ENCODE data around the gene KIAA1755.

DNA sequence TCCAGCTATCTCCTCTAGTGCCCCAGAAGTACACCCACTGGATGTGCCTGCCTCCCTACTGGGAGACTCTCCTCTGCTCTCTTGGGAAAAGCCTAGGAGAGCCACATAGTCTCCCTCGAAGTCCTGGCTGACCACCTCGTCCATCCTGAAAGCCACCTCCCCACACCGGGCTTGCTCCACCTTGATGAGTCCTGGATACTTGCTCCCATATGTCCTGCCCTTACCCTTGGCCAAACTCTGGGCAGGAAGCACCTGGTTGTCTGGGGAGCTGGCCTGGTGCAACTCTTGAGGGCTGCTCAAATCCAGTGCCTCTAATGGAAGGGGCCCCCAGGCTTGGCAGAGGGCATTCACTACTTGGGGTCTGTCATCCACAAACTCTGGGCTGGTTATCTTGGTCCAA is 19.3 kb downstream of the KIAA1755 start:
- TF ChIP-seq, protein P1, sequence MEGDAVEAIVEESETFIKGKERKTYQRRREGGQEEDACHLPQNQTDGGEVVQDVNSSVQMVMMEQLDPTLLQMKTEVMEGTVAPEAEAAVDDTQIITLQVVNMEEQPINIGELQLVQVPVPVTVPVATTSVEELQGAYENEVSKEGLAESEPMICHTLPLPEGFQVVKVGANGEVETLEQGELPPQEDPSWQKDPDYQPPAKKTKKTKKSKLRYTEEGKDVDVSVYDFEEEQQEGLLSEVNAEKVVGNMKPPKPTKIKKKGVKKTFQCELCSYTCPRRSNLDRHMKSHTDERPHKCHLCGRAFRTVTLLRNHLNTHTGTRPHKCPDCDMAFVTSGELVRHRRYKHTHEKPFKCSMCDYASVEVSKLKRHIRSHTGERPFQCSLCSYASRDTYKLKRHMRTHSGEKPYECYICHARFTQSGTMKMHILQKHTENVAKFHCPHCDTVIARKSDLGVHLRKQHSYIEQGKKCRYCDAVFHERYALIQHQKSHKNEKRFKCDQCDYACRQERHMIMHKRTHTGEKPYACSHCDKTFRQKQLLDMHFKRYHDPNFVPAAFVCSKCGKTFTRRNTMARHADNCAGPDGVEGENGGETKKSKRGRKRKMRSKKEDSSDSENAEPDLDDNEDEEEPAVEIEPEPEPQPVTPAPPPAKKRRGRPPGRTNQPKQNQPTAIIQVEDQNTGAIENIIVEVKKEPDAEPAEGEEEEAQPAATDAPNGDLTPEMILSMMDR (IDR thresholded peaks at IDR 0.05 in 2 of 3, conservative IDR thresholded peaks at IDR 0.05 in 1 of 3; ENCODE audit: insufficient read depth in 2 of 3, low read depth in 1 of 3, low read length in 3 of 3) = no peak
- TF ChIP-seq ERF (CRISPR knock-in tag; IDR thresholded peaks at IDR 0.05) (no peak), HNRNPUL1 (IDR thresholded peaks at IDR 0.05; ENCODE audit: low read length) (no peak), ZNF224 (CRISPR knock-in tag; IDR thresholded peaks at IDR 0.05) (no peak), KDM2B (CRISPR knock-in tag; IDR thresholded peaks at IDR 0.05) (no peak), ZC3H4 (CRISPR knock-in tag; IDR thresholded peaks at IDR 0.05; ENCODE audit: borderline replicate concordance) (no peak), MAFK (IDR thresholded peaks at IDR 0.05; ENCODE audit: low read length) (no peak), ATF1 (CRISPR knock-in tag; IDR thresholded peaks at IDR 0.05) (no peak), ATF1 (tag; IDR thresholded peaks at IDR 0.05) (no peak), SRSF1 (IDR thresholded peaks at IDR 0.05; ENCODE audit: low read depth, low read length) (no peak)

Data from K562 (cell line).